ENCODE measurements around the gene ZNF436. TPM values are rescaled to one million over a fixed set of nuclear protein-coding genes. Genes with fewer than 3 reads are reported as not detected.

Gene ZNF436
- total RNA-seq, 4 donors from 2014 or later: 12.5 to 125 (median 12.9) TPM

DNA sequence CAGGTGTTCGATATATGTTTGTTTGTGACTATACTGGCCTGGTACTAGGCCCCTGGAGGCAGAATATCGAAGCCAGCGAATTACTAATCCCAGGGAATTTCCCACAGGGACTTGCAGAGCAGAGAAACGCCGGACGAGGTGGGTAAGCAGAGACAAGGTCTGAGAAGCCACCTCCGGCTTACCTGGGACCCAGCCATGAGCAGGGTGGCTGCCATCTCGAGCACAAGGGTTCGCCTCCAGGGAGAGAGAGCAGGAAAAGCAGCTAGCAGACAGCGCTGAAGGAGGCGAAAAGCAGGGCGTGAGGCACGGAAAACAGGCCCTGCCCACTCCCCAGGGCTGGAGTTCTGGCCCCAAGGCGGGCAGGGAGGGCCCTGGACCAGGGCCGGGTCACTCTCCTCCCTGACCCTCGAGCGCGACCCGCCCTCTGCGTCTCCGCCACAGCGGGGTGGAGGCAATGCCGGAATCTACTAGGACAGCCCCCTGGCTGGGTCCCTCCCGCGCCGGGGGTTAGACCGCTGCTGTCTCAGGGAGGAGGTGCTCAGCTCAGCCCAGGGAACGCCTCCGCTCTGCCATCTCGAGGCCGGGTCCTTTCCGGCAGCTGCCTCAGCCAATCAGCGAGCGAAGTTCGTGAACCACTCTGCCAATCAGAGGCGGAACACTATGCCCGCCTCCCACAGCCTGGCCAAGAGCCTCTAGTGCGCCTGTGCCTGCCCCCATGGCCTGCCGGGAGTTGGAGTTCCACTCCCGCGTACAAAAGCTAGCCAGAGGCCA lies 1.7 kb downstream of the ZNF436 start:
- Histone ChIP-seq H3K4me1 (peaks cover 16 to 39% (median 37%) of the 10 kb centered on the region in 4 donors), H3K4me3 (peak overlapping the region; percentile 72 to 97 (median 84)), H3K9me3 (peaks cover 12 to 22% of the 10 kb centered on the region in 2 donors), H3K36me3 (peaks cover 1 to 36% (median 11%) of the 10 kb centered on the region in 4 donors), H3K27me3 (no peaks in the 10 kb centered on the region), H3K27ac (peak overlapping the region; percentile 94 to 100 (median 98))
- in situ Hi-C loops (cut with MboI; ENCODE audit: low pct_ligation_motif_present in 1 of 4, low pct_unique_long_range_greater_than_20kb in 1 of 4, low sequenced_read_pairs in 3 of 4) (no loop called here), intact Hi-C loops (cut with DNase I; ENCODE audit: low total_unique reads) (no loop called here)
- peak; percentile 99 for DNase-seq
- 2% methylated on average over 35 of the region's 41 CpGs; no CpG with 5 or more reads in 1 of the 2 donors for WGBS, 2 donors (ENCODE audit: low coverage in 1 of 2)
- peak; percentile 89 for TF ChIP-seq POLR2A (IDR thresholded peaks at IDR 0.05)
- TF ChIP-seq POLR2AphosphoS5 (IDR thresholded peaks at IDR 0.05): peak; percentile 92 to 94 (median 92)
- TF ChIP-seq EP300 (IDR thresholded peaks at IDR 0.05; ENCODE audit: low read depth): no peak
- TF ChIP-seq, protein P1, sequence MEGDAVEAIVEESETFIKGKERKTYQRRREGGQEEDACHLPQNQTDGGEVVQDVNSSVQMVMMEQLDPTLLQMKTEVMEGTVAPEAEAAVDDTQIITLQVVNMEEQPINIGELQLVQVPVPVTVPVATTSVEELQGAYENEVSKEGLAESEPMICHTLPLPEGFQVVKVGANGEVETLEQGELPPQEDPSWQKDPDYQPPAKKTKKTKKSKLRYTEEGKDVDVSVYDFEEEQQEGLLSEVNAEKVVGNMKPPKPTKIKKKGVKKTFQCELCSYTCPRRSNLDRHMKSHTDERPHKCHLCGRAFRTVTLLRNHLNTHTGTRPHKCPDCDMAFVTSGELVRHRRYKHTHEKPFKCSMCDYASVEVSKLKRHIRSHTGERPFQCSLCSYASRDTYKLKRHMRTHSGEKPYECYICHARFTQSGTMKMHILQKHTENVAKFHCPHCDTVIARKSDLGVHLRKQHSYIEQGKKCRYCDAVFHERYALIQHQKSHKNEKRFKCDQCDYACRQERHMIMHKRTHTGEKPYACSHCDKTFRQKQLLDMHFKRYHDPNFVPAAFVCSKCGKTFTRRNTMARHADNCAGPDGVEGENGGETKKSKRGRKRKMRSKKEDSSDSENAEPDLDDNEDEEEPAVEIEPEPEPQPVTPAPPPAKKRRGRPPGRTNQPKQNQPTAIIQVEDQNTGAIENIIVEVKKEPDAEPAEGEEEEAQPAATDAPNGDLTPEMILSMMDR (IDR thresholded peaks at IDR 0.05): no peak

GRCh38 chr1:23367451-23367790 lies 2.2 kb downstream of the ZNF436 start:
- TF ChIP-seq, protein P1 (IDR thresholded peaks at IDR 0.05): no peak
- no peak for TF ChIP-seq POLR2AphosphoS5 (IDR thresholded peaks at IDR 0.05)
- TF ChIP-seq POLR2A (IDR thresholded peaks at IDR 0.05): no peak
- no peak for TF ChIP-seq EP300 (IDR thresholded peaks at IDR 0.05; ENCODE audit: low read depth)
- WGBS, 2 donors (ENCODE audit: low coverage in 1 of 2): 58% methylated on average over 9 of the region's 9 CpGs; no CpG with 5 or more reads in 1 of the 2 donors
- Histone ChIP-seq H3K36me3 (peaks cover 5 to 41% (median 17%) of the 10 kb centered on the region in 4 donors), H3K27me3 (no peaks in the 10 kb centered on the region), H3K9me3 (peaks cover 18 to 28% of the 10 kb centered on the region in 2 donors), H3K4me3 (peak overlapping the region; percentile 55 to 97 (median 81)), H3K4me1 (peaks cover 16 to 39% (median 37%) of the 10 kb centered on the region in 4 donors), H3K27ac (peak overlapping the region; percentile 94 to 100 (median 98))
- DNase-seq: no peak
- intact Hi-C loops (cut with DNase I; ENCODE audit: low total_unique reads) (no loop called here), in situ Hi-C loops (cut with MboI; ENCODE audit: low pct_ligation_motif_present in 1 of 4, low pct_unique_long_range_greater_than_20kb in 1 of 4, low sequenced_read_pairs in 3 of 4) (no loop called here)

DNA sequence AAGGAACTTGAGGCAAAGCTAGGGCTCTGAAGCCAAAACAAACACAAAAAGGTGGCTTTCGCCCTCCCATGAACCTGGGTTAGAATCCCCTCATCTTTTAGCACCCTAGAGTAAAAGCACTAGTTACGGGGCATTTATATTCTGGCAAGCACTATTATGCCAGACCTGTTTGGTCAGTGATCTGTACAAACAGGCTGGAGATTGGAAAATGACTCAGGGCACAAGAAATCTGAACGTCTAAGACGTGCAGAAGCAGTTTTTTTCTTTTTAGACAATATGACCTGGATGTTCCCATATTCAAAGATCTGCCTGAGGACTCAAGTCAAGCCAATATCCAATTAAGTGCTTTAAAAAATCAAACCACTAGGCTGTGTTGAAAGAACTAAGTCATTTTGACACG lies 3.0 kb downstream of the ZNF436 start:
- peaks cover 16 to 39% (median 36%) of the 10 kb centered on the region in 4 donors for H3K4me1 ChIP-seq
- in situ Hi-C loops (cut with MboI; ENCODE audit: low pct_ligation_motif_present in 1 of 4, low pct_unique_long_range_greater_than_20kb in 1 of 4, low sequenced_read_pairs in 3 of 4): no loop called here
- no peak overlapping the region for H3K27ac ChIP-seq
- peaks cover 26 to 36% of the 10 kb centered on the region in 2 donors for H3K9me3 ChIP-seq
- intact Hi-C loops (cut with DNase I; ENCODE audit: low total_unique reads): no loop called here
- TF ChIP-seq POLR2A (IDR thresholded peaks at IDR 0.05) (no peak), EP300 (IDR thresholded peaks at IDR 0.05; ENCODE audit: low read depth) (no peak), POLR2AphosphoS5 (IDR thresholded peaks at IDR 0.05) (no peak)
- TF ChIP-seq, protein P1 (IDR thresholded peaks at IDR 0.05): no peak
- H3K27me3 ChIP-seq: no peaks in the 10 kb centered on the region
- H3K36me3 ChIP-seq: peaks cover 9 to 49% (median 21%) of the 10 kb centered on the region in 4 donors
- DNase-seq: no peak
- 81 to 88% methylated on average over 1 to 5 of the region's 5 CpGs for WGBS, 2 donors (ENCODE audit: low coverage in 1 of 2)
- no peak overlapping the region for H3K4me3 ChIP-seq

GRCh38 chr1:23366146-23366545 lies 3.5 kb downstream of the ZNF436 start:
- TF ChIP-seq POLR2AphosphoS5 (IDR thresholded peaks at IDR 0.05): no peak
- TF ChIP-seq EP300 (IDR thresholded peaks at IDR 0.05; ENCODE audit: low read depth): no peak
- no peak for TF ChIP-seq POLR2A (IDR thresholded peaks at IDR 0.05)
- TF ChIP-seq, protein P1 (IDR thresholded peaks at IDR 0.05): no peak
- no peak for DNase-seq
- peaks cover 13 to 35% (median 32%) of the 10 kb centered on the region in 4 donors for H3K4me1 ChIP-seq
- peaks cover 12 to 54% (median 25%) of the 10 kb centered on the region in 4 donors for H3K36me3 ChIP-seq
- WGBS, 2 donors (ENCODE audit: low coverage in 1 of 2): 81 to 89% methylated on average over 2 of the region's 2 CpGs
- H3K4me3 ChIP-seq: no peak overlapping the region
- no peaks in the 10 kb centered on the region for H3K27me3 ChIP-seq
- in situ Hi-C loops (cut with MboI; ENCODE audit: low pct_ligation_motif_present in 1 of 4, low pct_unique_long_range_greater_than_20kb in 1 of 4, low sequenced_read_pairs in 3 of 4): no loop called here
- peaks cover 31 to 40% of the 10 kb centered on the region in 2 donors for H3K9me3 ChIP-seq
- intact Hi-C loops (cut with DNase I; ENCODE audit: low total_unique reads): no loop called here
- no peak overlapping the region for H3K27ac ChIP-seq

All from transverse colon (tissue), 4 donors.